GM23248 (cell line): ENCODE data around the gene CCDC186.

ENCODE experiments used
- EZH2 ChIP-seq: fragments of 200-600 bp; sonication (generic); IDR thresholded peaks from 2 replicates; pipeline ENCODE4 v1.6.1; 2018; ENCODE audit warnings: antibody characterized with exemption, mild to moderate bottlenecking; ENCODE audit not compliant: insufficient read depth, poor library complexity, severe bottlenecking
- EZH2phosphoT487 ChIP-seq: fragments of 200-600 bp; sonication (generic); IDR thresholded peaks from 2 replicates; pipeline ENCODE4 v1.6.1; 2018; ENCODE audit warnings: antibody characterized with exemption, moderate library complexity, mild to moderate bottlenecking, low read depth; ENCODE audit not compliant: insufficient read depth

GRCh38 chr10:114215033-114215432 lies 41.0 kb upstream of the CCDC186 start:
- TF ChIP-seq EZH2phosphoT487 (no peak), EZH2 (no peak)
